Suppressor macrophage treated with lipopolysaccharide for 4 hours (primary cell): ENCODE results near the gene ARHGDIA.

Experiments used
- DNase-seq: peaks from one replicate; pipeline ENCODE4 v3.0.0-alpha.2; 2020

The ARHGDIA gene

DNA sequence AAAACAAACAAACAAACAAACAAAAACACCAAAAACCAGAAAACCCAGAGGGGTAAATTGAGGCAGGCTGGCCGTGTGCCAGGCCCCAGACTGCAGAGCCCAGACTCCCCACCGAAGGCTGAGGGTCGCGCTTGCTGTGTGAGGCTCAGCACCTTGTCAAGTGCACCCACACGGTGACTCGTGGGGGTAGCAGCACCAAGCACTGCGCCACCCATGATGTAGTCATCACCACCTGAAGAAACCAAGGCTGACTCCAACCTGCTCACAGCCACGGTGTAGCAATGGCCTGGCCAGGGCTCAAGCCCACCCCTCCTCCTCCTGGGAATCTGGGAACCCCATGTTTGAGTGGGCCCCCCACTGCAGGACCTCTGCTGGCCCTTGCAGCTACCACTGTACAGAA is 50.0 kb downstream of the ARHGDIA start:
- no peak for DNase-seq

DNA sequence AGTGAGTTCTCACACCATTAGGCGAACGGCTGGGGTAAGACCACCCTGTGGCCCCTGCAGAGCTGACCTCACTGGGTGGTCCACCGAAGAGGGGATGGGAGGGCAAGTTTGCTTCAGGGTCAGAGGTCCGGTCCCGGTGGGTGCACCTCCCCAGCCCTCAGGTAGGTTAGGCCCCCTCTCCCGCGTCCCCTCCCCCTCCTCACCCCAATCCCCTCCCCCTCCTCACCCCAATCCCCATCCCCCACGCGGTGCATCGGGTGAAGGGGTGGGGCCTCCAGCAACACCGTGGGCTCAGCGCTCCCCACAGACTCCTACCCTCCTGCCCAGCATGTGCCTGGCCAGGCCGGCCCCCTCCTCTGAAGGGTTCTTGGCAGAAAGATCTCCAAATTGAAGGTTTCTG is 51.4 kb downstream of the ARHGDIA start:
- no peak for DNase-seq

DNA sequence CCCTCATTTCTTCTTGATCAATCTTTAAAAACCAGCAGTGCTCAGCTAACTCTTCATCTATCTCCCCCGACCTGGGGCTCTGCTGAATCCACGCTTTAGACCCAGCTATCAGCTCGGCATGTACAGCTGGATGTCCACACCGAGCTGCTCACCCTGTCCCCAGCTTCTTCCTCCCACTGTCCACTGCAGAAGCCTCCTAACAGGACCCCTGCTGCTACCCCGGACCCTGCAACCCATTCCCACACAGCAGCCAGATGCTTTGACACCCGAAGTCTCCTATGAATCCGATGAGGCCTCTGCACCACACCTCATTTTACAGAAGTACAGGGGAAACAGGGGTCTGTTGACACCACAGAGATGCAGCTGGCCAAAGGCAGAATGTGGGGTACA is 53.4 kb downstream of the ARHGDIA start:
- no peak for DNase-seq
